Esophagus squamous epithelium (tissue), 5 donors: ENCODE measurements around the gene SVIL. TPM values are rescaled to one million over a fixed set of nuclear protein-coding genes. Genes with fewer than 3 reads are reported as not detected.

ENCODE experiments used
- DNase-seq: peaks from one replicate; lab custom pipeline; 2025; lab: John Stamatoyannopoulos, UW
- H3K27ac ChIP-seq, 4 donors: fragments of 200-600 bp; sonication (generic); one replicate each; pipeline ENCODE4 v1.5.1; 2016 to 2019; ENCODE audit warnings: mild to moderate bottlenecking in 1 of 4
- H3K27me3 ChIP-seq, 4 donors: fragments of 200-600 bp; sonication (generic); 1 replicate in 3 of 4; 2 replicates in 1 of 4; pipeline versions ENCODE4 v1.5.1 to v1.6.0; 2017 to 2021; ENCODE audit warnings: antibody characterized with exemption in 1 of 4
- H3K36me3 ChIP-seq, 3 donors: fragments of 200-600 bp; sonication (generic); one replicate each; pipeline ENCODE4 v1.5.1; 2016 to 2019
- H3K4me1 ChIP-seq, 3 donors: fragments of 200-600 bp; sonication (generic); one replicate each; pipeline ENCODE4 v1.5.1; 2017 to 2019
- H3K4me3 ChIP-seq, 4 donors: fragments of 200-600 bp; sonication (generic); 1 replicate in 3 of 4; 2 replicates in 1 of 4; pipeline ENCODE4 v1.5.1; 2016 to 2019; ENCODE audit warnings: mild to moderate bottlenecking in 2 of 4, moderate library complexity in 1 of 4
- H3K9me3 ChIP-seq, 3 donors: fragments of 200-600 bp; sonication (generic); one replicate each; pipeline ENCODE4 v1.5.1; 2016 to 2019
- POLR2A ChIP-seq, 4 donors: fragments of 450-650 bp; IDR thresholded peaks; one replicate each; pipeline ENCODE4 v1.6.1; 2017; ENCODE audit warnings: antibody characterized with exemption in 4 of 4, mild to moderate bottlenecking in 4 of 4, moderate library complexity in 3 of 4
- WGBS, 2 donors: methylation state at CpG; one replicate each; pipeline ENCODE4 v1.1.5; 2018; 5-methylcytosine and 5-hydroxymethylcytosine counted together
- intact Hi-C: fragments of 100-400 bp; cut with DNase I; formaldehyde crosslinking; loops from one replicate; pipeline ENCODE4 v1.15.0; 2022
- total RNA-seq, 4 donors: library from RNA; depleted of rRNA; stranded (reverse); fragments of >200 nt; gene quantifications; one replicate each; pipeline ENCODE4 v1.1.0, GENCODE V29; 2016
- TF ChIP-seq, protein P1 (sequence below), 6 experiments: fragments of 450-650 bp in 4 of 6; fragments of 200-600 bp in 2 of 6; sonication (generic) in 2 of 6; IDR thresholded peaks; one replicate each; pipeline ENCODE4 v1.5.1; 2016 to 2019; ENCODE audit warnings: antibody characterized with exemption in 6 of 6, mild to moderate bottlenecking in 4 of 6, moderate library complexity in 4 of 6
- donor health status: DM: yes; HTN: yes; CAD: no.

Gene SVIL
- total RNA-seq, 4 donors from 2014 or later: 71.1 to 227 (median 147) TPM

- no peak for DNase-seq
- Histone ChIP-seq H3K27me3 (no peaks in the 10 kb centered on the region), H3K27ac (peak overlapping the region in 1 of 4 donors; percentile 29), H3K36me3 (peaks cover 25 to 100% (median 38%) of the 10 kb centered on the region in 3 donors), H3K4me3 (no peak overlapping the region), H3K4me1 (peaks cover 0 to 29% (median 0%) of the 10 kb centered on the region in 3 donors), H3K9me3 (no peaks in the 10 kb centered on the region)
- WGBS, 2 donors: 13 to 40% methylated on average over 1 of the region's 1 CpG
- intact Hi-C loops: no loop called here
- TF ChIP-seq, protein P1, sequence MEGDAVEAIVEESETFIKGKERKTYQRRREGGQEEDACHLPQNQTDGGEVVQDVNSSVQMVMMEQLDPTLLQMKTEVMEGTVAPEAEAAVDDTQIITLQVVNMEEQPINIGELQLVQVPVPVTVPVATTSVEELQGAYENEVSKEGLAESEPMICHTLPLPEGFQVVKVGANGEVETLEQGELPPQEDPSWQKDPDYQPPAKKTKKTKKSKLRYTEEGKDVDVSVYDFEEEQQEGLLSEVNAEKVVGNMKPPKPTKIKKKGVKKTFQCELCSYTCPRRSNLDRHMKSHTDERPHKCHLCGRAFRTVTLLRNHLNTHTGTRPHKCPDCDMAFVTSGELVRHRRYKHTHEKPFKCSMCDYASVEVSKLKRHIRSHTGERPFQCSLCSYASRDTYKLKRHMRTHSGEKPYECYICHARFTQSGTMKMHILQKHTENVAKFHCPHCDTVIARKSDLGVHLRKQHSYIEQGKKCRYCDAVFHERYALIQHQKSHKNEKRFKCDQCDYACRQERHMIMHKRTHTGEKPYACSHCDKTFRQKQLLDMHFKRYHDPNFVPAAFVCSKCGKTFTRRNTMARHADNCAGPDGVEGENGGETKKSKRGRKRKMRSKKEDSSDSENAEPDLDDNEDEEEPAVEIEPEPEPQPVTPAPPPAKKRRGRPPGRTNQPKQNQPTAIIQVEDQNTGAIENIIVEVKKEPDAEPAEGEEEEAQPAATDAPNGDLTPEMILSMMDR (IDR thresholded peaks at IDR 0.05): no peak
- no peak for TF ChIP-seq POLR2A (IDR thresholded peaks at IDR 0.05)
These were observed 163.3 kb downstream of the SVIL start for GRCh38 chr10:29471544-29471859.

DNA sequence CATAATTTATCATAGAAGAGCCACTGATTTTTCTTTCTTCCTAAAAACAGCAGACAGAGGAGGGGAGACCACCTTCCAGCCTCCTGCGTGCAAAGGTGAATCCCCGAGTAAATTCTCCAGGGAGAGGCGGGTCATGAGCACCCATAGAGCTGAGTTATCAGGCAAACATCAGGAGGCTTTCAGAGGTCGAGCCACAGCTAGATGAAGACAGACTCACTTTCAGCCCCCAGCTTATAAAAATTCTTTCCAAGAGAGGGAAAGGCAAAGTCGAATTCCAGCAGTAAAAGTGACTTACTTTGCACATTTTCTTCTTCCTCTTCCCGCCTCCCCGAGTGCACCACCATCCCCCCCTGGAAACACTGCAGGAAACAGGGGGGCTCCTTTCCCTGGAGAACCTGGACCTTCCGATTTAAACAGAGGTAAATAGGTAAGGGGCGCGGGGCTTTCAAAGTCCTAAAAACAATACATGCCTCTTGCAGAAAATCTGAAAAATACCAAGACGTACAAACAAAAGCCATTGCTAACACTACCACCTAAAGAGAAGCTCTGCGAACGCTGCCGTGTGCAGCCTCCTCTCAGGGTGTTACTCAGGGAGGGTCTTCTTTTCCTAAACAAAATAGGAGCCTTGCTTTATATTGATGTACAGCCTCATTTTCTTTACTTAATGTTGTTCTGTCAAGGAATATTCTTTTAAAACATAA, 163.8 kb downstream of the SVIL start:
- no peak for TF ChIP-seq POLR2A (IDR thresholded peaks at IDR 0.05)
- TF ChIP-seq, protein P1 (IDR thresholded peaks at IDR 0.05): no peak
- WGBS, 2 donors: 75 to 80% methylated on average over 14 of the region's 14 CpGs
- Histone ChIP-seq H3K27me3 (no peaks in the 10 kb centered on the region), H3K4me1 (peaks cover 0 to 29% (median 0%) of the 10 kb centered on the region in 3 donors), H3K9me3 (no peaks in the 10 kb centered on the region), H3K36me3 (peaks cover 25 to 100% (median 38%) of the 10 kb centered on the region in 3 donors), H3K4me3 (no peak overlapping the region), H3K27ac (peak overlapping the region in 1 of 4 donors; percentile 29)
- no peak for DNase-seq
- intact Hi-C loops: no loop called here

DNA sequence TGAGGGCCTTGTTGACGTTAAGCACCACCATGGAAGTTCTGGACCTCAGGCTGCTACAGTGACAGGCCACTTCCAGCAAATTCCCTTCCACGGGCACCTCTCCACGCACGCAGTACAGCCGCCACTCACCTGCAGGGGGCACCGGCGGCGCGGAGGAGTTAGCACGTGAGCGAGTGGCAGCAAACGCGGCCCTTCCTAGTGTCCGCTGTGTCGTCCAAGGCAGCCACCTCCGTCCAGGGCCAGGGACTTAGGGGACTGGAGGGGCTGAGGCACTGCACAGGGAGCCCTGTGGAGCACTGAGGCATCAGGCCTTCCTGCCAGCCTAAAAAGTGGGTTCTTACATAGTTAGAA, 164.4 kb downstream of the SVIL start:
- DNase-seq: no peak
- intact Hi-C loops: no loop called here
- H3K36me3 ChIP-seq: peaks cover 25 to 100% (median 39%) of the 10 kb centered on the region in 3 donors
- H3K4me3 ChIP-seq: no peak overlapping the region
- 60 to 90% methylated on average over 1 to 2 of the region's 16 CpGs for WGBS, 2 donors
- H3K27ac ChIP-seq: peak overlapping the region in 2 of 4 donors; percentile 29 to 41
- TF ChIP-seq, protein P1 (IDR thresholded peaks at IDR 0.05): peak in 3 of 6 experiments; percentile 17 to 29 (median 28)
- no peak for TF ChIP-seq POLR2A (IDR thresholded peaks at IDR 0.05)
- H3K27me3 ChIP-seq: no peaks in the 10 kb centered on the region
- peaks cover 0 to 29% (median 0%) of the 10 kb centered on the region in 3 donors for H3K4me1 ChIP-seq
- no peaks in the 10 kb centered on the region for H3K9me3 ChIP-seq

GRCh38 chr10:29469481-29470354, 165.1 kb downstream of the SVIL start:
- peaks cover 31 to 100% (median 45%) of the 10 kb centered on the region in 3 donors for H3K36me3 ChIP-seq

More at GRCh38 chr10:29469481-29470354, 165.1 kb downstream of the SVIL start:
- intact Hi-C loops: no loop called here
- 79 to 83% methylated on average over 20 of the region's 28 CpGs for WGBS, 2 donors
- Histone ChIP-seq H3K27me3 (no peaks in the 10 kb centered on the region), H3K4me1 (peaks cover 0 to 29% (median 0%) of the 10 kb centered on the region in 3 donors), H3K4me3 (no peak overlapping the region), H3K27ac (peak overlapping the region in 2 of 4 donors; percentile 29 to 41), H3K9me3 (no peaks in the 10 kb centered on the region)
- TF ChIP-seq, protein P1 (IDR thresholded peaks at IDR 0.05): no peak
- no peak for TF ChIP-seq POLR2A (IDR thresholded peaks at IDR 0.05)
- DNase-seq: no peak
